SK-N-SH (cell line): ENCODE measurements around the gene MRPS6. TPM values are rescaled to one million over a fixed set of nuclear protein-coding genes. Genes with fewer than 3 reads are reported as not detected.
A peak's percentile ranks its signal among the peaks of the same experiment; 100 is the strongest.

ENCODE experiments used
- CTCF ChIA-PET: fragments of 300-600, 350-600 bp; formaldehyde crosslinking; extraction: SDS; loops from one replicate; lab custom pipeline; 2021; lab: Yijun Ruan, JAX
- POLR2A ChIA-PET: fragments of 350-600 bp; sonication (Branson Sonifier 250); formaldehyde crosslinking; extraction: SDS; loops from one replicate; lab custom pipeline; 2020; ENCODE audit warnings: antibody characterized with exemption, inconsistent platforms; lab: Yijun Ruan, JAX
- DNase-seq: peaks from one replicate; pipeline ENCODE4 v3.0.0; 2012
- H2AFZ ChIP-seq: fragments of 200-600 bp; sonication (generic); 2 replicates; pipeline ENCODE4 v1.8.1; 2016; ENCODE audit warnings: antibody characterized with exemption, mild to moderate bottlenecking, low read depth
- H3F3A ChIP-seq: fragments of 200-600 bp; sonication (generic); replicated peaks from 2 replicates; pipeline ENCODE3; 2016; ENCODE audit warnings: antibody characterized with exemption, mild to moderate bottlenecking; ENCODE audit not compliant: insufficient read depth
- H3K27ac ChIP-seq, 2 experiments: fragments of 200-500 bp in 1 of 2; fragments of 200-600 bp in 1 of 2; sonication (Bioruptor generic) in 1 of 2; sonication (generic), shearing (Covaris generic) in 1 of 2; 2 replicates each; pipeline versions ENCODE4 v1.5.1 to v1.6.1; 2014 to 2016; ENCODE audit warnings: low read depth in 2 of 2, inconsistent platforms in 1 of 2, low read length in 1 of 2, mild to moderate bottlenecking in 1 of 2, mixed read lengths in 1 of 2
- H3K27me3 ChIP-seq: fragments of 200-600 bp; sonication (generic), shearing (Covaris generic); 2 replicates; pipeline ENCODE4 v1.6.1; 2016; ENCODE audit warnings: mixed run types; ENCODE audit not compliant: insufficient read depth
- H3K36me3 ChIP-seq, 2 experiments: fragments of 200-500 bp in 1 of 2; fragments of 200-600 bp in 1 of 2; sonication (Bioruptor generic) in 1 of 2; sonication (generic) in 1 of 2; replicated peaks in 1 of 2; 2 replicates each; pipeline versions ENCODE3 to v1.5.1; 2014 to 2016; ENCODE audit warnings: low read length in 1 of 2, mild to moderate bottlenecking in 1 of 2; ENCODE audit not compliant: insufficient read depth in 2 of 2, control insufficient read depth in 1 of 2
- H3K4me1 ChIP-seq, 2 experiments: fragments of 200-500 bp in 1 of 2; fragments of 200-600 bp in 1 of 2; sonication (Bioruptor generic) in 1 of 2; sonication (generic), shearing (Covaris generic) in 1 of 2; 2 replicates each; pipeline versions ENCODE4 v1.5.1 to v1.6.1; 2014 to 2016; ENCODE audit warnings: low read depth in 1 of 2, low read length in 1 of 2, mixed run types in 1 of 2; ENCODE audit not compliant: insufficient read depth in 2 of 2, control insufficient read depth in 1 of 2
- H3K4me2 ChIP-seq: fragments of 200-600 bp; sonication (generic), shearing (Covaris generic); 2 replicates; pipeline ENCODE4 v1.6.1; 2017; ENCODE audit warnings: mixed run types
- H3K4me3 ChIP-seq, 2 experiments: fragments of 200-500 bp in 1 of 2; fragments of 200-600 bp in 1 of 2; sonication (Bioruptor generic) in 1 of 2; sonication (generic), shearing (Covaris generic) in 1 of 2; 2 replicates each; pipeline versions ENCODE4 v1.5.1 to v1.8.1; 2014 to 2016; ENCODE audit warnings: low read depth in 2 of 2, inconsistent platforms in 1 of 2, low read length in 1 of 2, mild to moderate bottlenecking in 1 of 2, mixed read lengths in 1 of 2, moderate library complexity in 1 of 2
- H3K79me2 ChIP-seq: fragments of 200-600 bp; sonication (generic); 2 replicates; pipeline ENCODE4 v1.8.1; 2017; ENCODE audit warnings: mild to moderate bottlenecking; ENCODE audit not compliant: insufficient read depth
- H3K9ac ChIP-seq: fragments of 200-600 bp; sonication (generic); 2 replicates; pipeline ENCODE4 v1.6.1; 2017; ENCODE audit warnings: mixed run types
- H3K9me2 ChIP-seq: fragments of 200-600 bp; sonication (generic); 2 replicates; pipeline ENCODE4 v1.6.1; 2017; ENCODE audit warnings: mixed run types
- H3K9me3 ChIP-seq: fragments of 200-600 bp; sonication (generic); 2 replicates; pipeline ENCODE4 v1.6.1; 2017; ENCODE audit warnings: mixed run types, mild to moderate bottlenecking, moderate library complexity
- H4K20me1 ChIP-seq: fragments of 200-600 bp; sonication (generic); 2 replicates; pipeline ENCODE4 v1.6.1; 2017; ENCODE audit warnings: mild to moderate bottlenecking, mixed run types; ENCODE audit not compliant: insufficient read depth
- FOXM1 ChIP-seq: IDR thresholded peaks from 2 replicates; pipeline ENCODE4 v1.4.0; 2012; ENCODE audit warnings: low read depth, mild to moderate bottlenecking
- GABPA ChIP-seq: IDR thresholded peaks from 2 replicates; pipeline ENCODE4 v1.4.0; 2012; ENCODE audit warnings: low read depth, mild to moderate bottlenecking
- JUND ChIP-seq: IDR thresholded peaks from 2 replicates; pipeline ENCODE4 v1.4.0; 2012
- MEF2A ChIP-seq: IDR thresholded peaks from 2 replicates; pipeline ENCODE4 v1.4.0; 2012; ENCODE audit warnings: low read depth, borderline replicate concordance
- MXI1 ChIP-seq: IDR thresholded peaks from 2 replicates; pipeline ENCODE4 v1.6.1; 2012; ENCODE audit warnings: mild to moderate bottlenecking, low read depth, low read length, improper control_type of control experiment
- POLR2AphosphoS5 ChIP-seq: IDR thresholded peaks from 2 replicates; pipeline ENCODE4 v1.6.1; 2012; ENCODE audit warnings: low read depth, low read length
- RCOR1 ChIP-seq: fragments of 150-350 bp; IDR thresholded peaks from 2 replicates; pipeline ENCODE4 v1.6.1; 2017; ENCODE audit warnings: antibody characterized with exemption, low read length
- RFX5 ChIP-seq: IDR thresholded peaks from 2 replicates; pipeline ENCODE4 v1.6.1; 2012; ENCODE audit warnings: mild to moderate bottlenecking, improper control_type of control experiment, low read length
- TAF1 ChIP-seq: IDR thresholded peaks from 2 replicates; pipeline ENCODE4 v1.6.1; 2012; ENCODE audit warnings: low read depth, mild to moderate bottlenecking, low read length, moderate library complexity, borderline replicate concordance
- WGBS: methylation state at CpG from one replicate; pipeline ENCODE4 v1.1.6; 2017; ENCODE audit warnings: low lambda C conversion rate; 5-methylcytosine and 5-hydroxymethylcytosine counted together
- polyA plus RNA-seq, 3 experiments: library from polyadenylated mRNA; depleted of rRNA; stranded (reverse); fragments of >200 nt; gene quantifications; 2 replicates each; pipeline ENCODE4 v1.2.3, GENCODE V29; 2012
- TF ChIP-seq, protein P1 (sequence below): IDR thresholded peaks from 2 replicates; pipeline ENCODE4 v1.4.0; 2012; ENCODE audit warnings: low read depth, borderline replicate concordance
- TF ChIP-seq, protein P2 (sequence below): IDR thresholded peaks from 2 replicates; pipeline ENCODE4 v1.4.0; 2012; ENCODE audit warnings: low read depth, borderline replicate concordance
- TF ChIP-seq, protein P3 (sequence below): fragments of 200-600 bp; sonication (generic); IDR thresholded peaks from 2 replicates; pipeline ENCODE4 v1.6.1; 2017; ENCODE audit warnings: antibody characterized with exemption, mild to moderate bottlenecking, moderate library complexity
- TF ChIP-seq, protein P4 (sequence below): IDR thresholded peaks from 2 replicates; pipeline ENCODE4 v1.6.1; 2012; ENCODE audit warnings: mild to moderate bottlenecking, low read depth, low read length, moderate library complexity

The MRPS6 gene
- polyA plus RNA-seq, 1 of the 3 experiments (the other 2 are of a cell fraction): 69.2 TPM

DNA sequence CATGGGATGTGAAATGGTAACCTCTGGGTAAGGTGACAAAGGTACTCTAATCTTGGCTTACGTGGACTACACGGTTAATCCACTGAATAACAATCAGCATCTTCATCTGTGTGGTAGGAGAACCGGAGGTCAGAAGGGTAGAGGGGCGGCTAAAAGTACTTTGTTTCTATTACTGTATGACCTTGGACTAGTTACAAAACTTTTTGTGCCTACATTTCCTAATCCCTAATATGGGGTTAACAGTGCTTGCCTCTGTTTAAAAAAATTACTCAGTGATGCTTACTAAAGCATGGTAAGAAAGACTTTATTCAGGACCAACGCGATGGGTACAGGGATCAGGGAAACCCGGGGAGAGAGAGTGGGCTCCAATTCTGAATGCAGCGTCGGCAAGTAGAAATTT is 1.7 kb upstream of the MRPS6 start:
- Histone ChIP-seq H3K79me2 (peaks cover 27% of the 10 kb centered on the region), H3K9ac (no peak overlapping the region), H3K9me2 (no peaks in the 10 kb centered on the region), H4K20me1 (peaks cover 25% of the 10 kb centered on the region), H3K27me3 (no peaks in the 10 kb centered on the region), H3F3A (no peaks in the 10 kb centered on the region), H3K4me3 (no peak overlapping the region), H3K4me1 (peaks cover 17 to 18% of the 10 kb centered on the region in 2 experiments; a peak in 3 of 4 replicates), H2AFZ (no peak overlapping the region), H3K4me2 (no peak overlapping the region), H3K36me3 (peaks cover 2 to 13% of the 10 kb centered on the region in 2 experiments), H3K9me3 (no peaks in the 10 kb centered on the region), H3K27ac (no peak overlapping the region)
- WGBS: 94% methylated on average over 9 of the region's 9 CpGs
- CTCF ChIA-PET: interaction anchor here (1.8 to 3.0 kb wide), 2 partner anchors 8 to 147 kb away, joined by 4 to 9 read pairs; no protein-coding TSS in a partner anchor
- no peak for DNase-seq
- POLR2A ChIA-PET: no interaction called here
- TF ChIP-seq RFX5 (no peak), GABPA (no peak), RCOR1 (no peak), TAF1 (no peak), MEF2A (no peak)
- TF ChIP-seq, protein P1, sequence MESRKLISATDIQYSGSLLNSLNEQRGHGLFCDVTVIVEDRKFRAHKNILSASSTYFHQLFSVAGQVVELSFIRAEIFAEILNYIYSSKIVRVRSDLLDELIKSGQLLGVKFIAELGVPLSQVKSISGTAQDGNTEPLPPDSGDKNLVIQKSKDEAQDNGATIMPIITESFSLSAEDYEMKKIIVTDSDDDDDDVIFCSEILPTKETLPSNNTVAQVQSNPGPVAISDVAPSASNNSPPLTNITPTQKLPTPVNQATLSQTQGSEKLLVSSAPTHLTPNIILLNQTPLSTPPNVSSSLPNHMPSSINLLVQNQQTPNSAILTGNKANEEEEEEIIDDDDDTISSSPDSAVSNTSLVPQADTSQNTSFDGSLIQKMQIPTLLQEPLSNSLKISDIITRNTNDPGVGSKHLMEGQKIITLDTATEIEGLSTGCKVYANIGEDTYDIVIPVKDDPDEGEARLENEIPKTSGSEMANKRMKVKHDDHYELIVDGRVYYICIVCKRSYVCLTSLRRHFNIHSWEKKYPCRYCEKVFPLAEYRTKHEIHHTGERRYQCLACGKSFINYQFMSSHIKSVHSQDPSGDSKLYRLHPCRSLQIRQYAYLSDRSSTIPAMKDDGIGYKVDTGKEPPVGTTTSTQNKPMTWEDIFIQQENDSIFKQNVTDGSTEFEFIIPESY: no peak
- TF ChIP-seq, protein P2, sequence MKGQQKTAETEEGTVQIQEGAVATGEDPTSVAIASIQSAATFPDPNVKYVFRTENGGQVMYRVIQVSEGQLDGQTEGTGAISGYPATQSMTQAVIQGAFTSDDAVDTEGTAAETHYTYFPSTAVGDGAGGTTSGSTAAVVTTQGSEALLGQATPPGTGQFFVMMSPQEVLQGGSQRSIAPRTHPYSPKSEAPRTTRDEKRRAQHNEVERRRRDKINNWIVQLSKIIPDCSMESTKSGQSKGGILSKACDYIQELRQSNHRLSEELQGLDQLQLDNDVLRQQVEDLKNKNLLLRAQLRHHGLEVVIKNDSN: no peak
- TF ChIP-seq, protein P3, sequence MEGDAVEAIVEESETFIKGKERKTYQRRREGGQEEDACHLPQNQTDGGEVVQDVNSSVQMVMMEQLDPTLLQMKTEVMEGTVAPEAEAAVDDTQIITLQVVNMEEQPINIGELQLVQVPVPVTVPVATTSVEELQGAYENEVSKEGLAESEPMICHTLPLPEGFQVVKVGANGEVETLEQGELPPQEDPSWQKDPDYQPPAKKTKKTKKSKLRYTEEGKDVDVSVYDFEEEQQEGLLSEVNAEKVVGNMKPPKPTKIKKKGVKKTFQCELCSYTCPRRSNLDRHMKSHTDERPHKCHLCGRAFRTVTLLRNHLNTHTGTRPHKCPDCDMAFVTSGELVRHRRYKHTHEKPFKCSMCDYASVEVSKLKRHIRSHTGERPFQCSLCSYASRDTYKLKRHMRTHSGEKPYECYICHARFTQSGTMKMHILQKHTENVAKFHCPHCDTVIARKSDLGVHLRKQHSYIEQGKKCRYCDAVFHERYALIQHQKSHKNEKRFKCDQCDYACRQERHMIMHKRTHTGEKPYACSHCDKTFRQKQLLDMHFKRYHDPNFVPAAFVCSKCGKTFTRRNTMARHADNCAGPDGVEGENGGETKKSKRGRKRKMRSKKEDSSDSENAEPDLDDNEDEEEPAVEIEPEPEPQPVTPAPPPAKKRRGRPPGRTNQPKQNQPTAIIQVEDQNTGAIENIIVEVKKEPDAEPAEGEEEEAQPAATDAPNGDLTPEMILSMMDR: no peak

DNA sequence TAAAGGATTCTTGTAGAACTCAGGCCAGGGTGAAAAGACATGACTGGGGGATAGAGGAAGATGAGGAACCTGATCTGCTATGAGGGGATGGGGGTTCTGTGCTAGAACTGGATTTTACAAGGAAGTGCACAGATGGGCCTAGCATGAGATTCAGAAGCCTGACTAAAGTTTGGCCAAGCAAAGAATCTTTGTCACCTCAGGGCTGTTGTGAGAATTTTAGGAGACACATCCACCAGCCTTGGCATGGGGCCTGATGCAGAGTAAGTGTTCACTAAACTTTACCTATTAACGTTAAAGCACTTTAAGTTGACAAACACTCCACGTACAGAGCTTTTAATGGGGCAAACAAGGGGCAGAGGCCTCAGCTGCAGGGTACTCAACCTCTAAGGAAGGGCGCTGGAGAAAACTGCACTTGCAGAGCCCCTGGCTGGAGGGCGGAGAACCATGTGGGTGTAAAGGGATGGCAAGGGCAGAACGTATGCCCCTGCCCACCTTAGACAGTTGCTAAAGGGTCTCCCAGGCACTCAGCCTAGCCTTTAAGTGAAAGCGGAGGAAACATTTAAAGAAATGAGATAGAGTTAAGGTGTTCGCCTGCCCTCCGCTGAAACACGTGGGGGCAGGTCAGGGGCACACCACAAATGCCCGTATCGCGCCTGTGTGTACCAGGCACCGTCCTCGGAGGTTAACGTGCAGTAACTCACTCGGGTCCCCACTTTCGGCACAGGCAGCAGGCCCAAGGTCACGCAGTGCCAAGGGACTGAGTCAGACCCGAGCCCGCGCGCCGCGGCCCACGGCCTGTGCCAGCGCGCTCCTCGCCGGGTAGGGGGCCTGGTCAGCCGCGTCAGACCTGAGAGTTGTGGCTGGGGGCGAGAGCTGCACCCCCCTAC is 990 bp upstream of the MRPS6 start:
- Histone ChIP-seq H3K27ac (peak overlapping the region in 1 of 2 experiments; percentile 75; a peak in 2 of 4 replicates), H3K4me3 (peak overlapping the region; percentile 56 to 89; a peak in 3 of 4 replicates), H3K9ac (peak overlapping the region; percentile 50; the same call in 1 of the 2 replicates), H3K4me2 (peak overlapping the region; percentile 90; the same call in 1 of the 2 replicates), H3K9me2 (no peaks in the 10 kb centered on the region), H3F3A (no peaks in the 10 kb centered on the region), H3K4me1 (peaks cover 18 to 21% of the 10 kb centered on the region in 2 experiments; a peak in 3 of 4 replicates), H4K20me1 (peaks cover 27% of the 10 kb centered on the region), H3K9me3 (no peaks in the 10 kb centered on the region), H3K79me2 (peaks cover 34% of the 10 kb centered on the region), H2AFZ (peak overlapping the region; percentile 94), H3K36me3 (peaks cover 3 to 20% of the 10 kb centered on the region in 2 experiments), H3K27me3 (no peaks in the 10 kb centered on the region)
- WGBS: 93% methylated on average over 15 of the region's 32 CpGs
- CTCF ChIA-PET: interaction anchor here (0.7 to 5.5 kb wide), 9 partner anchors 9 to 276 kb away, joined by 4 to 43 read pairs (median 6); no protein-coding TSS in a partner anchor
- no peak for DNase-seq
- POLR2A ChIA-PET: interaction anchor here (1.1 to 2.6 kb wide), 2 partner anchors 129 to 276 kb away, joined by 4 to 12 read pairs; no protein-coding TSS in a partner anchor
- TF ChIP-seq MXI1 (no peak), RCOR1 (no peak), JUND (no peak), FOXM1 (no peak), TAF1 (no peak), POLR2AphosphoS5 (no peak)
- TF ChIP-seq, protein P4, sequence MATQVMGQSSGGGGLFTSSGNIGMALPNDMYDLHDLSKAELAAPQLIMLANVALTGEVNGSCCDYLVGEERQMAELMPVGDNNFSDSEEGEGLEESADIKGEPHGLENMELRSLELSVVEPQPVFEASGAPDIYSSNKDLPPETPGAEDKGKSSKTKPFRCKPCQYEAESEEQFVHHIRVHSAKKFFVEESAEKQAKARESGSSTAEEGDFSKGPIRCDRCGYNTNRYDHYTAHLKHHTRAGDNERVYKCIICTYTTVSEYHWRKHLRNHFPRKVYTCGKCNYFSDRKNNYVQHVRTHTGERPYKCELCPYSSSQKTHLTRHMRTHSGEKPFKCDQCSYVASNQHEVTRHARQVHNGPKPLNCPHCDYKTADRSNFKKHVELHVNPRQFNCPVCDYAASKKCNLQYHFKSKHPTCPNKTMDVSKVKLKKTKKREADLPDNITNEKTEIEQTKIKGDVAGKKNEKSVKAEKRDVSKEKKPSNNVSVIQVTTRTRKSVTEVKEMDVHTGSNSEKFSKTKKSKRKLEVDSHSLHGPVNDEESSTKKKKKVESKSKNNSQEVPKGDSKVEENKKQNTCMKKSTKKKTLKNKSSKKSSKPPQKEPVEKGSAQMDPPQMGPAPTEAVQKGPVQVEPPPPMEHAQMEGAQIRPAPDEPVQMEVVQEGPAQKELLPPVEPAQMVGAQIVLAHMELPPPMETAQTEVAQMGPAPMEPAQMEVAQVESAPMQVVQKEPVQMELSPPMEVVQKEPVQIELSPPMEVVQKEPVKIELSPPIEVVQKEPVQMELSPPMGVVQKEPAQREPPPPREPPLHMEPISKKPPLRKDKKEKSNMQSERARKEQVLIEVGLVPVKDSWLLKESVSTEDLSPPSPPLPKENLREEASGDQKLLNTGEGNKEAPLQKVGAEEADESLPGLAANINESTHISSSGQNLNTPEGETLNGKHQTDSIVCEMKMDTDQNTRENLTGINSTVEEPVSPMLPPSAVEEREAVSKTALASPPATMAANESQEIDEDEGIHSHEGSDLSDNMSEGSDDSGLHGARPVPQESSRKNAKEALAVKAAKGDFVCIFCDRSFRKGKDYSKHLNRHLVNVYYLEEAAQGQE: no peak
- TF ChIP-seq, protein P1: no peak
- TF ChIP-seq, all 33 proteins: peak for 0
